Fibroblast of villous mesenchyme (primary cell): Measurements from ENCODE around the gene METTL23. TPM values are rescaled to one million over a fixed set of nuclear protein-coding genes. Genes with fewer than 3 reads are reported as not detected.

Source experiments
- DNase-seq: peaks from one replicate; pipeline ENCODE4 v3.0.0-alpha.2; 2010; ENCODE audit warnings: low read depth
- H3K4me3 ChIP-seq: 2 replicates; pipeline ENCODE4 v1.5.1; 2011; ENCODE audit warnings: low read depth, mild to moderate bottlenecking, low read length
- CTCF ChIP-seq: IDR thresholded peaks from 2 replicates; pipeline ENCODE4 v1.5.1; 2012; ENCODE audit warnings: low read depth, mild to moderate bottlenecking, low read length; ENCODE audit not compliant: insufficient read depth
- total RNA-seq: library from RNA; depleted of rRNA; stranded (reverse); fragments of >200 nt; gene quantifications from 2 replicates; pipeline ENCODE4 v1.2.3, GENCODE V29; 2012

Gene METTL23
- total RNA-seq, 1 donor: 30.2 TPM

GRCh38 chr17:76702076-76702475 lies 24.6 kb upstream of the METTL23 start:
- DNase-seq: no peak
- no peak for TF ChIP-seq CTCF
- no peak overlapping the region for H3K4me3 ChIP-seq

- H3K4me3 ChIP-seq: no peak overlapping the region
- DNase-seq: no peak
- TF ChIP-seq CTCF: no peak
These were observed 23.6 kb upstream of the METTL23 start for GRCh38 chr17:76702941-76703637.

- no peak overlapping the region for H3K4me3 ChIP-seq
- TF ChIP-seq CTCF: no peak
- DNase-seq: peak; percentile 57
These were observed 21.8 kb upstream of the METTL23 start for GRCh38 chr17:76704805-76705204.

GRCh38 chr17:76706817-76707216 lies 19.8 kb upstream of the METTL23 start:
- no peak for TF ChIP-seq CTCF
- no peak for DNase-seq
- H3K4me3 ChIP-seq: no peak overlapping the region

- DNase-seq: no peak
- peak overlapping the region; percentile 75 for H3K4me3 ChIP-seq
- peak; percentile 54 for TF ChIP-seq CTCF
These were observed 18.4 kb upstream of the METTL23 start for GRCh38 chr17:76707985-76708807.

GRCh38 chr17:76709077-76709950 lies 17.3 kb upstream of the METTL23 start:
- H3K4me3 ChIP-seq: peak overlapping the region; percentile 75
- DNase-seq: peak; percentile 98
- TF ChIP-seq CTCF: no peak

- peak; percentile 81 for DNase-seq
- H3K4me3 ChIP-seq: peak overlapping the region; percentile 75
These were observed 16.4 kb upstream of the METTL23 start for GRCh38 chr17:76709951-76710862.
